Activated naive CD8-positive, alpha-beta T cell treated with anti-CD3 and anti-CD28 coated beads, Interleukin-2, amount 10 ng/mL, durations not matched to agents 7 days and 5 days (primary cell): ENCODE results near the gene TPH2. TPM values are rescaled to one million over a fixed set of nuclear protein-coding genes. Genes with fewer than 3 reads are reported as not detected.

Experiments
- ATAC-seq: fragments of 150-1000 bp; cut with Tn5 transposase; one replicate; pipeline ENCODE4 v1.10.0; 2021; ENCODE audit warnings: low read depth, moderate library complexity
- POLR2A ChIA-PET: fragments of 350-600 bp; sonication (Branson Sonifier 250); formaldehyde crosslinking; loops from one replicate; lab custom pipeline; 2021; ENCODE audit warnings: antibody characterized with exemption; lab: Charles Lee
- DNase-seq: peaks from one replicate; pipeline ENCODE4 v3.0.0; 2021
- H3K27ac Mint-ChIP-seq: one replicate; pipeline ENCODE4 v1.8.0; 2022; ENCODE audit warnings: mild to moderate bottlenecking, mixed read lengths
- H3K27me3 Mint-ChIP-seq: one replicate; pipeline ENCODE4 v1.8.0; 2022; ENCODE audit warnings: mild to moderate bottlenecking, moderate library complexity, mixed read lengths
- H3K36me3 Mint-ChIP-seq: one replicate; pipeline ENCODE4 v1.8.0; 2021; ENCODE audit warnings: mild to moderate bottlenecking, mixed read lengths
- H3K4me1 Mint-ChIP-seq: one replicate; pipeline ENCODE4 v1.8.0; 2021; ENCODE audit warnings: mixed read lengths
- H3K4me3 Mint-ChIP-seq: one replicate; pipeline ENCODE4 v1.8.0; 2022; ENCODE audit warnings: mild to moderate bottlenecking, moderate library complexity, mixed read lengths
- H3K9me3 Mint-ChIP-seq: one replicate; pipeline ENCODE4 v1.8.0; 2021; ENCODE audit warnings: mixed read lengths
- total RNA-seq, 2 experiments: library from RNA; stranded (reverse); gene quantifications; one replicate each; pipeline ENCODE4 v1.2.3, GENCODE V29; 2021

Gene TPH2
- total RNA-seq, 2 experiments from 2014 or later: not detected

GRCh38 chr12:71948390-71948789, 9.7 kb downstream of the TPH2 start:
- no peaks in the 10 kb centered on the region for H3K9me3 Mint-ChIP-seq
- peaks cover 29% of the 10 kb centered on the region for H3K27me3 Mint-ChIP-seq
- POLR2A ChIA-PET: no interaction called here
- no peaks in the 10 kb centered on the region for H3K4me1 Mint-ChIP-seq
- H3K36me3 Mint-ChIP-seq: no peaks in the 10 kb centered on the region
- ATAC-seq: no peak
- H3K4me3 Mint-ChIP-seq: no peak overlapping the region
- no peak for DNase-seq
- no peak overlapping the region for H3K27ac Mint-ChIP-seq

- Mint-ChIP-seq H3K36me3 (no peaks in the 10 kb centered on the region), H3K9me3 (no peaks in the 10 kb centered on the region), H3K27me3 (peaks cover 20% of the 10 kb centered on the region), H3K4me1 (no peaks in the 10 kb centered on the region), H3K4me3 (no peak overlapping the region), H3K27ac (no peak overlapping the region)
- DNase-seq: no peak
- POLR2A ChIA-PET: no interaction called here
- ATAC-seq: no peak
Measured at GRCh38 chr12:71949646-71950045, 11.0 kb downstream of the TPH2 start.

- no peaks in the 10 kb centered on the region for H3K4me1 Mint-ChIP-seq
- no peaks in the 10 kb centered on the region for H3K36me3 Mint-ChIP-seq
- no peak overlapping the region for H3K4me3 Mint-ChIP-seq
- H3K27me3 Mint-ChIP-seq: peaks cover 14% of the 10 kb centered on the region
- POLR2A ChIA-PET: no interaction called here
- DNase-seq (no peak), ATAC-seq (no peak)
- no peaks in the 10 kb centered on the region for H3K9me3 Mint-ChIP-seq
- no peak overlapping the region for H3K27ac Mint-ChIP-seq
Measured at GRCh38 chr12:71950404-71950803, 11.8 kb downstream of the TPH2 start.

- POLR2A ChIA-PET: no interaction called here
- no peaks in the 10 kb centered on the region for H3K9me3 Mint-ChIP-seq
- no peak overlapping the region for H3K4me3 Mint-ChIP-seq
- H3K4me1 Mint-ChIP-seq: no peaks in the 10 kb centered on the region
- ATAC-seq: no peak
- DNase-seq: no peak
- no peaks in the 10 kb centered on the region for H3K36me3 Mint-ChIP-seq
- no peak overlapping the region for H3K27ac Mint-ChIP-seq
- peaks cover 14% of the 10 kb centered on the region for H3K27me3 Mint-ChIP-seq
Measured at GRCh38 chr12:71950819-71951218, 12.2 kb downstream of the TPH2 start.

GRCh38 chr12:71954083-71954778, 15.6 kb downstream of the TPH2 start:
- peaks cover 2% of the 10 kb centered on the region for H3K27me3 Mint-ChIP-seq
- H3K4me3 Mint-ChIP-seq: no peak overlapping the region
- no peaks in the 10 kb centered on the region for H3K9me3 Mint-ChIP-seq
- H3K36me3 Mint-ChIP-seq: no peaks in the 10 kb centered on the region
- POLR2A ChIA-PET: no interaction called here
- no peak for DNase-seq
- no peak for ATAC-seq
- no peak overlapping the region for H3K27ac Mint-ChIP-seq
- no peaks in the 10 kb centered on the region for H3K4me1 Mint-ChIP-seq

GRCh38 chr12:71954861-71955260, 16.2 kb downstream of the TPH2 start:
- no peaks in the 10 kb centered on the region for H3K4me1 Mint-ChIP-seq
- peaks cover 2% of the 10 kb centered on the region for H3K27me3 Mint-ChIP-seq
- ATAC-seq: no peak
- no peaks in the 10 kb centered on the region for H3K36me3 Mint-ChIP-seq
- DNase-seq: no peak
- H3K4me3 Mint-ChIP-seq: no peak overlapping the region
- POLR2A ChIA-PET: no interaction called here
- H3K9me3 Mint-ChIP-seq: no peaks in the 10 kb centered on the region
- H3K27ac Mint-ChIP-seq: no peak overlapping the region

GRCh38 chr12:71955970-71956369, 17.3 kb downstream of the TPH2 start:
- Mint-ChIP-seq H3K27me3 (peaks cover 2% of the 10 kb centered on the region), H3K9me3 (no peaks in the 10 kb centered on the region), H3K27ac (no peak overlapping the region), H3K36me3 (no peaks in the 10 kb centered on the region), H3K4me3 (no peak overlapping the region), H3K4me1 (no peaks in the 10 kb centered on the region)
- ATAC-seq (no peak), DNase-seq (no peak)
- POLR2A ChIA-PET: no interaction called here

- Mint-ChIP-seq H3K4me1 (no peaks in the 10 kb centered on the region), H3K4me3 (no peak overlapping the region), H3K9me3 (no peaks in the 10 kb centered on the region), H3K27ac (no peak overlapping the region), H3K36me3 (no peaks in the 10 kb centered on the region), H3K27me3 (peaks cover 2% of the 10 kb centered on the region)
- POLR2A ChIA-PET: no interaction called here
- ATAC-seq (no peak), DNase-seq (no peak)
Measured at GRCh38 chr12:71958056-71958455, 19.4 kb downstream of the TPH2 start.

- no peaks in the 10 kb centered on the region for H3K4me1 Mint-ChIP-seq
Measured at GRCh38 chr12:71958457-71958856, 19.8 kb downstream of the TPH2 start.

GRCh38 chr12:71958993-71959578, 20.4 kb downstream of the TPH2 start:
- H3K9me3 Mint-ChIP-seq: no peaks in the 10 kb centered on the region
- ATAC-seq: no peak
- H3K27ac Mint-ChIP-seq: no peak overlapping the region
- H3K4me1 Mint-ChIP-seq: no peaks in the 10 kb centered on the region
- H3K4me3 Mint-ChIP-seq: no peak overlapping the region
- DNase-seq: no peak
- H3K36me3 Mint-ChIP-seq: no peaks in the 10 kb centered on the region
- POLR2A ChIA-PET: no interaction called here
- H3K27me3 Mint-ChIP-seq: peaks cover 2% of the 10 kb centered on the region

More at GRCh38 chr12:71958457-71958856, 19.8 kb downstream of the TPH2 start:
- no peak for ATAC-seq
- POLR2A ChIA-PET: no interaction called here
- Mint-ChIP-seq H3K9me3 (no peaks in the 10 kb centered on the region), H3K27me3 (peaks cover 2% of the 10 kb centered on the region), H3K4me3 (no peak overlapping the region), H3K36me3 (no peaks in the 10 kb centered on the region), H3K27ac (no peak overlapping the region)
- DNase-seq: no peak

GRCh38 chr12:71967211-71967610, 28.6 kb downstream of the TPH2 start:
- Mint-ChIP-seq H3K36me3 (no peaks in the 10 kb centered on the region), H3K4me3 (no peak overlapping the region), H3K27ac (no peak overlapping the region), H3K27me3 (peaks cover 11% of the 10 kb centered on the region), H3K9me3 (no peaks in the 10 kb centered on the region), H3K4me1 (no peaks in the 10 kb centered on the region)
- POLR2A ChIA-PET: no interaction called here
- ATAC-seq: no peak
- DNase-seq: no peak

GRCh38 chr12:71969330-71969729, 30.7 kb downstream of the TPH2 start:
- ATAC-seq: no peak
- DNase-seq: no peak
- no peaks in the 10 kb centered on the region for H3K36me3 Mint-ChIP-seq
- POLR2A ChIA-PET: no interaction called here
- H3K4me1 Mint-ChIP-seq: peaks cover 2% of the 10 kb centered on the region
- H3K27me3 Mint-ChIP-seq: peaks cover 16% of the 10 kb centered on the region
- H3K9me3 Mint-ChIP-seq: no peaks in the 10 kb centered on the region
- H3K27ac Mint-ChIP-seq: no peak overlapping the region
- H3K4me3 Mint-ChIP-seq: no peak overlapping the region

- DNase-seq (no peak), ATAC-seq (no peak)
- POLR2A ChIA-PET: no interaction called here
- Mint-ChIP-seq H3K9me3 (no peaks in the 10 kb centered on the region), H3K4me1 (peaks cover 2% of the 10 kb centered on the region), H3K4me3 (no peak overlapping the region), H3K36me3 (no peaks in the 10 kb centered on the region), H3K27ac (no peak overlapping the region), H3K27me3 (peaks cover 16% of the 10 kb centered on the region)
Measured at GRCh38 chr12:71970031-71970430, 31.4 kb downstream of the TPH2 start.

GRCh38 chr12:71972441-71973074, 33.9 kb downstream of the TPH2 start:
- ATAC-seq: no peak
- no peak for DNase-seq
- H3K27me3 Mint-ChIP-seq: peaks cover 12% of the 10 kb centered on the region
- H3K27ac Mint-ChIP-seq: no peak overlapping the region
- peaks cover 2% of the 10 kb centered on the region for H3K4me1 Mint-ChIP-seq
- no peaks in the 10 kb centered on the region for H3K9me3 Mint-ChIP-seq
- POLR2A ChIA-PET: no interaction called here
- no peak overlapping the region for H3K4me3 Mint-ChIP-seq
- no peaks in the 10 kb centered on the region for H3K36me3 Mint-ChIP-seq
